T-helper 17 cell (primary cell): Measurements from ENCODE around the gene PTPMT1. TPM values are rescaled to one million over a fixed set of nuclear protein-coding genes. Genes with fewer than 3 reads are reported as not detected.

Experiments
- ATAC-seq: fragments of 150-1000 bp; cut with Tn5 transposase; 2 replicates; pipeline ENCODE4 v1.10.0; 2021; ENCODE audit warnings: mild to moderate bottlenecking, moderate library complexity
- DNase-seq, 3 donors: peaks; one replicate each; pipeline versions ENCODE4 v3.0.0 to v3.0.0-alpha.2; 2020 to 2021
- H3K9me3 ChIP-seq: one replicate; pipeline ENCODE4 v1.7.0; 2013; ENCODE audit warnings: low read length, mild to moderate bottlenecking; ENCODE audit not compliant: control insufficient read depth, poor library complexity, severe bottlenecking
- H3K27ac Mint-ChIP-seq: one replicate; pipeline ENCODE4 v1.8.0; 2022; ENCODE audit warnings: mild to moderate bottlenecking, moderate library complexity, mixed read lengths
- H3K27me3 Mint-ChIP-seq: one replicate; pipeline ENCODE4 v1.8.0; 2022; ENCODE audit warnings: mixed read lengths
- H3K36me3 Mint-ChIP-seq: one replicate; pipeline ENCODE4 v1.8.0; 2022; ENCODE audit warnings: low read depth, mixed read lengths
- H3K4me1 Mint-ChIP-seq: one replicate; pipeline ENCODE4 v1.8.0; 2022; ENCODE audit warnings: mild to moderate bottlenecking, mixed read lengths
- H3K4me3 Mint-ChIP-seq: one replicate; pipeline ENCODE4 v1.8.0; 2022; ENCODE audit warnings: mild to moderate bottlenecking, moderate library complexity, mixed read lengths
- total RNA-seq, 4 donors: library from RNA in 2 of 4; stranded (reverse) in 2 of 4; gene quantifications; one replicate each; pipeline ENCODE4 v1.2.3 and lab custom pipeline; 2022 to 2026

PTPMT1 gene
- total RNA-seq, 2 donors from 2014 or later = 19.2 to 23.8 TPM

DNA sequence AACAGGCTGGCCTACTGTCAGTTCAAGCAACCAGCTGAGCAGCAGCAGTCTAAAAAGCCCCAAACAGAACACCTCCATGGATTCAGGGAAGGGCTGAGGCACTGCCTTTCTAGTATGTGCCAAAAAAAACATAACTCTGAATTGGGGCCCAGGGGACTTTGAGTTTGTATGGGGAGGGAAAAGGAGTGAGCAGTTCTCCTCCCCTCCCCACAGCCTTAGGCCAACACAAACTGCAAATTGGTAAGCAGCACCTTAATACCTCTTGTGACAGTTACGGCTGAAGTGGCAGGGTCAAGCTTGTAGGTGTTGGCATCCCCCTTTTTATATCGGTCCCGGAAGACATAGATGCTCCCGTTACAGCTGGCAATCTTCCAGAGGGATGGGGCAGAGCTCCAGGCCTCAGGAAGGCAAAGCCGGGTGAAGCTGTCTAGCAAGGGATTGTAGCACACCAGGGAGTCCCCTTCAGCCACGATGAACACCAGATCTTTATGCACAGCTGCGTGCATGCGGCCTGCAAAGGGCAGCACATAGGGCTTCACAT, 7.4 kb downstream of the PTPMT1 start:
- DNase-seq (no peak), ATAC-seq (no peak)

DNA sequence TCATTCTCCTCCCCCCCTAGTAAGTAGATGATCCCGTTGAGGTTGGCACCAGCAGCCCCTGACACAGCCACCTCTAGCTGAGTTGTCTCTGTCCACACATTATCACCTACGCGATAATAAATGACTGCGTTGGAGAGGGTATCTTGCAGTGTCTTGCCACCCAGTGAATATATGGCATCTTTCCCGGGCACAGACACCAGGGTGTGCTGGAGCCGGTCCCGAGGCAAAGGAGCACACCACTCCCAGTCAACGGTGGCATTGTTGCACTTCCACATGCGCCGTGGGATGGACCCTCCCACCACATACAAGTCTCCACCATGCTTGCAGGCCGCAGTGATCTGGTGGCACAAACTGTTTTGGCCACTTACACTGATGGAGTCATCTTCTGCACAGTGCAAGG, 7.9 kb downstream of the PTPMT1 start:
- no peak overlapping the region for H3K4me3 Mint-ChIP-seq
- H3K36me3 Mint-ChIP-seq = peaks cover 2% of the 10 kb centered on the region
- peaks cover 17% of the 10 kb centered on the region for H3K4me1 Mint-ChIP-seq
- no peaks in the 10 kb centered on the region for H3K9me3 ChIP-seq
- H3K27me3 Mint-ChIP-seq = no peaks in the 10 kb centered on the region
- DNase-seq (no peak), ATAC-seq (no peak)
- no peak overlapping the region for H3K27ac Mint-ChIP-seq

More for the DNA sequence above, 7.4 kb downstream of the PTPMT1 start:
- no peaks in the 10 kb centered on the region for H3K9me3 ChIP-seq
- Mint-ChIP-seq H3K4me1 (peaks cover 16% of the 10 kb centered on the region), H3K36me3 (peaks cover 2% of the 10 kb centered on the region), H3K27ac (no peak overlapping the region), H3K4me3 (no peak overlapping the region), H3K27me3 (no peaks in the 10 kb centered on the region)

DNA sequence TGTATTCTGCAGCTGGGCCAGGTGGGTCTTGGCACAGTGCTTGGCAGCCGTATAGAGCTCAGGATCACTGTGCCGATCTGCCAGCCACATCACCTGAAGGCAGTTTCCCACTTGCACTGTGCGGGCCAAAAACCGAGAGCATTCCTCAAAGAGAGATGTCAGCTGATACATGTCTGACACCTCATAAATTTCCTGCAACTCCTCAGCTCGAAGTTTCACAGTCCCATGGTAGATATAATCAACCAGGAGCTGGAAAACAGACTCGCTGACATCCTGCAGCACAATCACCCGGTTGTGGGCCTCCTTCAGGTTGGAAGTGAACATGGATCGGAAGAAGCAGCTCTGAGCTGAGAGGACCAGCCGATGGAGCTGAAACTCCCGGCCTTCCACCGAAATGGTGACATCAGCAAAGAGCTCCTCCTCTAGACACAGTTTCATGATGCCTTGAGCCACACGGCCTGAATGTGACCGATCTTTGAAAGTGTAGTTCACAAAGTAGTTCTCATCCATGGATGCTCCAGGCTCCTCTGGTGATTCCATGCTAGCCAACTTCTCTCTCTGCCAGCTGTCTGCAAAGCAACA, 12.2 kb downstream of the PTPMT1 start:
- DNase-seq (no peak), ATAC-seq (no peak)
- H3K4me3 Mint-ChIP-seq = peak overlapping the region; percentile 98
- H3K9me3 ChIP-seq = no peaks in the 10 kb centered on the region
- peaks cover 5% of the 10 kb centered on the region for H3K36me3 Mint-ChIP-seq
- no peaks in the 10 kb centered on the region for H3K27me3 Mint-ChIP-seq
- H3K4me1 Mint-ChIP-seq = peaks cover 28% of the 10 kb centered on the region
- H3K27ac Mint-ChIP-seq = peak overlapping the region; percentile 97

DNA sequence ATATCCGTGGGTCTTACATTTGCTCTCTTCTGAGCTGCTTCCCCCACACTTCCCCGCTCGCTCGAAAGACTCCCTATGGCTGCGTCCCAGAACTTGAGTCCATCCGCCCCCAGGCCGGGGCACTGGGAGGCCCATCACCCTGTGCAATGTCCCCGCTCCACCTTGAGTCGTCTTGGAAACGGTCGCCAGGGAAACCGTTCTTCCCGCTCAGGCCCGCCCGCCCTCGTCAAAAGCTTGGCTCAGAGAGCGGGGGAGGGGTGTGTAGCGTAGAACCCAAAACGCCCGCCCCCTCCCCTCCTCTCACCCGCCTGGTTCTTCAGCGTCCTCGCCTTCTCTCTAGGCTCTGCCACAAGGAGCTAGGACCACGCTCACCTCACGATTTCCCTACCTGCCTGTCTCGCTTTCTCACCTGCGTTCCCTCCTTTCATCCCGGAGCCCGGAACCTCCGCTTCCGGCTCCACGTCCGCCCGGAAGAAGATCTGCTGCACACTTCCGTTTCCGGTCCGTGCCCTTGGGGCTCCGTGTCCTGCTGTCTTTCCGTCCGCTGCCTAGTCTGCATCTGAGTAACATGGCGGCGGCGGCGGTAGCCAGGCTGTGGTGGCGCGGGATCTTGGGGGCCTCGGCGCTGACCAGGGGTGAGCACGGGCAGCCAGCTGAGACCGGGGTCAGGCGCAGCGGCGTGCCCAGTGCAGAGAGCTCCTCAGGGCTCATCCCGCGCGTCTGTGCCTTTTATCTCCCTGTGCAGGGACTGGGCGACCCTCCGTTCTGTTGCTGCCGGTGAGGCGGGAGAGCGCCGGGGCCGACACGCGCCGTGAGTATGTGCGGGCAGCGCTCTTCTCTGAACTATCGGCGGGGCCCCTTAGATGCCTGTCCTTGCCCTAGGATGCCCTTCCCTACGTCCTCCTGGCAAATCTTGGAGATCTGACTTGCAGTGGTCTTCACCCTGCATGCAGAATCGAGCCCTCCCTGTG, 13.4 kb downstream of the PTPMT1 start, which contains the start of the genes KBTBD4 and NDUFS3:
Gene KBTBD4 (minus strand): TSS at position 447 of the 971 bp plus-strand sequence. CDS start 19 bp downstream, at position 428.
Gene NDUFS3 (plus strand): TSS at position 551 of the 971 bp plus-strand sequence. CDS start 18 bp downstream, at position 569.
- Mint-ChIP-seq H3K4me3 (peak within 1 kb of the TSS; percentile 98), H3K36me3 (peaks cover 8% of the 10 kb centered on the region), H3K4me1 (peaks cover 23% of the 10 kb centered on the region), H3K27ac (peak within 1 kb of the TSS; percentile 97), H3K27me3 (no peaks in the 10 kb centered on the region)
- H3K9me3 ChIP-seq = no peaks in the 10 kb centered on the region
- DNase-seq = peak; percentile 74 to 91 (median 82)
- peak; percentile 95 for ATAC-seq

DNA sequence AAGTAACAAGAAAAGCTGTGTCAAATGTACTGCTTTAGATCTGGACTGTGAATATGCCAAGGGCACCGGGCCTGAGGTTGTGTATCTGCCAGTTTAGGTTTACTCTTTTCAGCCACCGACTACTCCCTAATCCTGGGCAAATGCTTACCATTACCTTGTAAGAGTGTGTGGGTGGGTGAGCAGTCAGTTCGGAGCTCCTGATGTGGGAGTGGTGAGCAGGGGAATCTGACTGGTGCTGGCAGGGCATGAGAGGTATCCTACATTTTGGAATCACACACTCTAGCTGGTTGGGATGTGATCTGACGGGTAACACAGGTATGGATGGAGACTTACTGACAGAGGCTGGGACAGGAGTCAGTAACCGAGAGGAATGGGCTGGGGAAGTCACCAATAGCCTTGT, 18.4 kb downstream of the PTPMT1 start:
- Mint-ChIP-seq H3K27me3 (no peaks in the 10 kb centered on the region), H3K27ac (peak overlapping the region; percentile 75), H3K4me1 (peaks cover 16% of the 10 kb centered on the region), H3K36me3 (peaks cover 12% of the 10 kb centered on the region), H3K4me3 (no peak overlapping the region)
- no peak for ATAC-seq
- H3K9me3 ChIP-seq = no peaks in the 10 kb centered on the region
- no peak for DNase-seq

DNA sequence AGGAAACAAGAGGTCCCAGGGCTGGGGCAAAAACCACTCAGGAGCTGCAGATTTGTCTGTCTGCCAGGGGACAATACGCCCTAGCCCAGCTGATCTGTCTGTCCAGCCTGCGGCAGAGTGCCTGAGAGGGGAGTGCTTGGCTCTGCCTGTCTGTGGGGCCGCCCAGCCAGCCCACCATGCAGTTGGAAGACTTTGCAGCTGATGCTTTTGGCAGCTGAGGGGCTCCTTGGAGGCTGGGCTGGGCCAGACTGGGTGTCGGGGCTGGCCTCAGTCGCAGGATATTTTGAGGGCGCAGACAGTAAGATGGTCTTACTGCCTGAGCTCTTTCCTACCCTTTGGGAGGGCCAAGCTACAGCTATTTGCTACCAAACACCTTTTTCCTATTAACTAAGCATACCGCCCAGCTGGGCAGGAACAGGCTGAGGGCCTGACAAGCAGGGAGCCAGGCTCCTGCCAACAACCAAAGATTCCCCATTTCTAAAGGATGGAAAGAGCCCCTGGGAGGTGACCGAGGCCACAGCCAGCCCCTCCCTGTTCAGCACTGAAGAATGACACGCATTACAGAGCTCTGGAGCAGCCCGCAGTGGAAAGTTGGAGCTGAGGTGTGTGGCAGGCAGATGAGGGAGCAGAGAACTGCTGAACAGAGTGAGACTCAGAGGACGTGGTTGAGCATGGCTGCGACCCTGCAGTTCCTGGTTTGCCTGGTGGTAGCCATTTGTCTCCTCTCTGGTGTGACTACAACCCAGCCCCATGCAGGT, 20.9 kb downstream of the PTPMT1 start, which contains the start of gene FAM180B:
Gene FAM180B (plus strand): TSS at position 581 of the 758 bp plus-strand sequence. CDS start 91 bp downstream, at position 672.
- no peak within 1 kb of the TSS for H3K4me3 Mint-ChIP-seq
- ATAC-seq (no peak), DNase-seq (no peak)
- H3K27ac Mint-ChIP-seq = peak within 1 kb of the TSS; percentile 47
- no peaks in the 10 kb centered on the region for H3K27me3 Mint-ChIP-seq
- H3K36me3 Mint-ChIP-seq = peaks cover 10% of the 10 kb centered on the region
- no peaks in the 10 kb centered on the region for H3K9me3 ChIP-seq
- peaks cover 6% of the 10 kb centered on the region for H3K4me1 Mint-ChIP-seq

DNA sequence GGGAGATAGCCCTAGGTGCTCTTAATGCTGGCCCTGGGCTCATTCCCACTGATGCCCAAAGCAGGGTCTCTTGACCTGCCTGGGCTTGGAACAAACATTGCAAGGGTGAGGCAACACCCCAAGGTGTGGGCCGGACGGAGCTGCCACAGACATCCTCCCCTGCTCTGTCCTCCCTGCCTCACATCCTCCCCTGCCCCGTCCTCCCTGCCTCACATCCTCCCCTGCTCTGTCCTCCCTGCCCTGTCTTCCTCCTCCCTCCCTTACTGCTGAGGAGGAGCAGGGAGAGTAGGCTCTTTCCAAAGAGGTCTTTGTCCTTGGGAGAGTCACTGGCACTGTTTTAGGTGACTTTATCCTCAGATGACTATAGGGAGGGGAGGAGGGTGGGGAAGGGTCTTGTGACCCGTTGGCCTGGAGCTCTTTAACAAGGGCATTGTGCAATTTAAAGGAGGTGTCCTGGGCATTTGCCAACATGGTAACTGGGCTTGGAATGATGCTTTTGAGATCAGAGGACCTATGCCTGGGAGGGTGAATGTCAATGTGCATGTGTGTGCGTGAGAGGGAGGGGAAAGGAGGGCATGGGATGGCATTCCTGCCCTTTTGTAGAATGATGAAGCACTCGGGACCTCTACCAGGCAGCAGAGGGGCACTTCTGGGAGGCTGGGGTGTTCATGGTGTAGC, 21.8 kb downstream of the PTPMT1 start:
- peaks cover 6% of the 10 kb centered on the region for H3K4me1 Mint-ChIP-seq
- no peaks in the 10 kb centered on the region for H3K9me3 ChIP-seq
- H3K27me3 Mint-ChIP-seq = no peaks in the 10 kb centered on the region
- ATAC-seq = no peak
- peaks cover 10% of the 10 kb centered on the region for H3K36me3 Mint-ChIP-seq
- no peak overlapping the region for H3K4me3 Mint-ChIP-seq
- DNase-seq = no peak
- H3K27ac Mint-ChIP-seq = no peak overlapping the region

DNA sequence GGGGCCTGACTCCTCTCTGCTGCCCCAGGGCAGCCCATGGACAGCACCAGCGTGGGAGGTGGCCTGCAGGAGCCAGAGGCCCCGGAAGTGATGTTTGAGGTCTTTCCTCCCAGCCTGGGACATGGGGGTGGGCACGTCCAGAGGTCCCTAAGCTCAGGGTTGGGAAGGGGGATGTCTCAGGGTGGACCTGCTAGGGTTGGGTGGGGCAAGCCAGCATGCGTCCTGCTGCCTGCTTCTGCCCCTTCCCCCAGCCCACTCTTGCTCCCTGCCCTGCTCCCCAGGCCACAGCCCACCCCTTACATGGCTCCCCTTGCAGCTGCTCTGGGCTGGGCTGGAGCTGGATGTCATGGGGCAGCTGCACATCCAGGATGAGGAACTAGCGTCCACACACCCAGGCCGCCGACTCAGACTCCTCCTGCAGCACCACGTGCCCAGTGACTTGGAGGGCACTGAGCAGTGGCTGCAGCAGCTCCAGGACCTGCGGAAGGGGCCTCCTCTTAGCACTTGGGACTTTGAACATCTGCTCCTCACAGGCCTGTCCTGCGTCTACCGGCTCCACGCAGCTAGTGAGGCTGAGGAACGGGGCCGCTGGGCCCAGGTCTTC, 22.4 kb downstream of the PTPMT1 start:
- H3K36me3 Mint-ChIP-seq = peaks cover 10% of the 10 kb centered on the region
- peaks cover 6% of the 10 kb centered on the region for H3K27me3 Mint-ChIP-seq
- no peak overlapping the region for H3K27ac Mint-ChIP-seq
- H3K9me3 ChIP-seq = no peaks in the 10 kb centered on the region
- DNase-seq (no peak), ATAC-seq (peak; percentile 23)
- peak overlapping the region; percentile 36 for H3K4me3 Mint-ChIP-seq
- peaks cover 6% of the 10 kb centered on the region for H3K4me1 Mint-ChIP-seq

DNA sequence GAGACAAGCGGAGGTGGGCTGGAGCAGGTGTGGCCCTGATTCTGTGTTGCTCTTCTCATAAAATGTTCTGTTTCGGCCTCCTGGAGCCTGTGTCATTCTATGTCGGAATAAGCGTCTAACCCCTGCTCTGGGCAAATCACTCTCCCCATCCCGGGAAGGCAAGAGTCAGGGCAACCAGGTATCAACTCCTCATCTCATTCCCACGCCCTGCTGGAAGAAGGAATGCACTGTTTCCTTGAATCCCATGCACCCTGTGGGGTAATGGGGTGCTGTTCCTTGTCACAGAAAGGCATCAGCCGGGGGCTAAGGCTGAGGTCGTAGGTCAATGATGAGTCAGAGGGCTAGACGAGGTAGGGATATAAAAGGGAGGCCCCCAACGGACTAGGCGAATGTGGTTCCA, 23.7 kb downstream of the PTPMT1 start:
- no peak overlapping the region for H3K27ac Mint-ChIP-seq
- peaks cover 17% of the 10 kb centered on the region for H3K27me3 Mint-ChIP-seq
- peaks cover 3% of the 10 kb centered on the region for H3K4me1 Mint-ChIP-seq
- ATAC-seq (no peak), DNase-seq (no peak)
- no peak overlapping the region for H3K4me3 Mint-ChIP-seq
- H3K9me3 ChIP-seq = no peaks in the 10 kb centered on the region
- peaks cover 4% of the 10 kb centered on the region for H3K36me3 Mint-ChIP-seq

DNA sequence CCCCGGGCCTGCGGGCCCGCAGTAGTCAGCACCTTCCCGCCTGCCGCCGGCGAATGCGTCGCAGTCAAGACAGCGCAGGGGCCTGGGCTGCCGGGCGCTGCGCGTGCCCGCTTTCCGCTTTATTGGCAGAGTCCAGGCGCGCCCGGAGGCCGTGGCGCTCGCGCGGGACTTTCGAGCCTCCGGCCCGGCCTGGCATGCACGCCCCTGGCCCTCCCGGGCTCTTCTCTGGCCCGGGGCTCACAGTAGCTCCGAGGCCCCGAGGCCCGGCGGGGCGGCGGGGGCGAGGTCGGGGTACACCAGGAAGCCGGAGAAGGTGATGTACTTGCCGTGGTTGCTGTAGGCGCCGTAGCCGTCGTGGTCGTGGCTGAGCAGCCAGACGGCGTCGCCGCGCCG, 24.2 kb downstream of the PTPMT1 start:
- H3K9me3 ChIP-seq = no peaks in the 10 kb centered on the region
- no peak for ATAC-seq
- Mint-ChIP-seq H3K27ac (no peak overlapping the region), H3K4me3 (no peak overlapping the region), H3K27me3 (peaks cover 21% of the 10 kb centered on the region), H3K4me1 (peaks cover 6% of the 10 kb centered on the region), H3K36me3 (peaks cover 3% of the 10 kb centered on the region)
- no peak for DNase-seq

DNA sequence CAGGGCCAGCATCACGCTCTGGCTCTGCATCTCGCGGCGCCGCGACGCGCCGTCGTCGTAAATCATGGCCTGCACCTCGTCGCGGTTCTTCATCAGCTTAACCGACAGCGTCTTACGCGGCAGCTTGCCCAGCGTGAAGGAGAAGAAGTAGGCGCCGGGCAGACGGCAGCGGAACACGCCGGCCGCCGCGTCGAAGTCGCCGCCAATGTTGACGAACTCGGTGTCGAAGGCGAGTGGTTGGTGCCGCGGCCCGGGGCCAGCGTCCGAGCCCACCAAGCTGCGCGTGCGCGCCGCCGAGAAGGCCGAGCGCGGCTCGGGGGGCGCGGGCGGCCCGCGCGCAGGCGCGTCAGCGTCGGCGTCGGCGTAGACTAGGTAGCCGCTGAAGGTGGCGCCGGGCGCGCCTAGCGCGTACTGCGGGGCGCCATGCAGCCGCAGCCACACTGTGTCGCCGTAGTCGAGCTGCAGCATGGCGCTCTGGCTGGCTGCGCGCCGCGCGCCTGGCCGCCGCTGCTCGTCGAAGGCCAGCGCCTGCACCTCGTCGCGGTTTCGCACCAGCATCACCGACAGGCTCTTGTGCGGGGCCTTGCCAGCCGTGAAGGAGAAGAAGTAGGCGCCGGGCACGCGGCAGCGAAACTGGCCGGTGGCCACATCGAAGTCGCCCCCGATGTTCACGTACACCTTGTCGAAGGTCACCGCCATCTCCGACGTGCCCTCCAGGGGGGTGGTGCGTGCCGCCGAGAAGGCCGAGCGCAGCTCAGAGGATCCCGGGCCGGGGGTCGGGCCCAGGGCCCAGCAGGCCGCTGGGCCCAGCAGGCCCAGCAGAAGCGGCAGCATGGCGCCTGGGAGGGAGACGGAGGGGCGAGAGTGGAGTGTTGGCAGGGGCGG, 24.8 kb downstream of the PTPMT1 start:
- no peak for DNase-seq

More for the DNA sequence above, 24.8 kb downstream of the PTPMT1 start:
- H3K4me1 Mint-ChIP-seq = peaks cover 8% of the 10 kb centered on the region
- no peak overlapping the region for H3K4me3 Mint-ChIP-seq
- H3K36me3 Mint-ChIP-seq = peaks cover 5% of the 10 kb centered on the region
- H3K27me3 Mint-ChIP-seq = peaks cover 27% of the 10 kb centered on the region
- no peak for ATAC-seq
- H3K27ac Mint-ChIP-seq = no peak overlapping the region
- no peaks in the 10 kb centered on the region for H3K9me3 ChIP-seq
